CD4-positive, alpha-beta T cell (primary cell): Measurements from ENCODE around the gene LPCAT1. TPM values are rescaled to one million over a fixed set of nuclear protein-coding genes. Genes with fewer than 3 reads are reported as not detected.

Experiments used
- ATAC-seq: fragments of 200-7000 bp; cut with Tn5 transposase; one replicate; pipeline ENCODE4 v1.10.0; 2022; ENCODE audit warnings: mild to moderate bottlenecking; ENCODE audit not compliant: poor library complexity
- CTCF ChIA-PET: fragments of 350-600 bp; sonication (Branson Sonifier 250); formaldehyde crosslinking; loops from one replicate; lab custom pipeline; 2021; ENCODE audit warnings: antibody characterized with exemption, inconsistent platforms; lab: Charles Lee
- POLR2A ChIA-PET: fragments of 350-600 bp; sonication (Branson Sonifier 250); formaldehyde crosslinking; loops from one replicate; lab custom pipeline; 2021; ENCODE audit warnings: antibody characterized with exemption, inconsistent platforms; lab: Charles Lee
- DNase-seq, 14 experiments: peaks; one replicate each; pipeline ENCODE4 v3.0.0-alpha.2; 2013 to 2020; ENCODE audit warnings: mixed read lengths in 2 of 14
- H3K27ac ChIP-seq, 2 donors: one replicate each; pipeline versions ENCODE4 v1.5.1 to v1.7.0; 2013; ENCODE audit warnings: low read length in 2 of 2, low read depth in 1 of 2, mild to moderate bottlenecking in 1 of 2
- H3K27me3 ChIP-seq, 2 experiments: 1 replicate in 1 of 2; 2 replicates in 1 of 2; pipeline versions ENCODE4 v1.6.1 to v1.7.0; 2013; ENCODE audit warnings: low read length in 2 of 2, control low read depth in 1 of 2, mild to moderate bottlenecking in 1 of 2, moderate library complexity in 1 of 2; ENCODE audit not compliant: insufficient read depth in 2 of 2, control insufficient read depth in 1 of 2
- H3K36me3 ChIP-seq: one replicate; pipeline ENCODE4 v1.6.1; 2013; ENCODE audit warnings: low read length, control low read depth; ENCODE audit not compliant: insufficient read depth
- H3K4me1 ChIP-seq: one replicate; pipeline ENCODE4 v1.6.1; 2013; ENCODE audit warnings: low read length, control low read depth; ENCODE audit not compliant: insufficient read depth
- H3K4me3 ChIP-seq: one replicate; pipeline ENCODE4 v1.5.1; 2013; ENCODE audit warnings: mild to moderate bottlenecking, low read length, moderate library complexity
- H3K9me3 ChIP-seq, 2 experiments: 1 replicate in 1 of 2; 2 replicates in 1 of 2; pipeline versions ENCODE4 v1.6.1 to v1.7.0; 2013; ENCODE audit warnings: low read length in 2 of 2, mild to moderate bottlenecking in 2 of 2, control low read depth in 1 of 2, moderate library complexity in 1 of 2; ENCODE audit not compliant: control insufficient read depth in 1 of 2, insufficient read depth in 1 of 2
- H3K27ac Mint-ChIP-seq: one replicate; pipeline ENCODE4 v1.8.0; 2020; ENCODE audit warnings: mixed read lengths
- H3K27me3 Mint-ChIP-seq: one replicate; pipeline ENCODE4 v1.8.0; 2021; ENCODE audit warnings: mixed read lengths
- H3K36me3 Mint-ChIP-seq: one replicate; pipeline ENCODE4 v1.8.0; 2021; ENCODE audit warnings: low read depth, mixed read lengths
- H3K4me1 Mint-ChIP-seq: one replicate; pipeline ENCODE4 v1.8.0; 2021; ENCODE audit warnings: low read depth, mixed read lengths
- H3K4me3 Mint-ChIP-seq: one replicate; pipeline ENCODE4 v1.8.0; 2020; ENCODE audit warnings: mild to moderate bottlenecking, mixed read lengths
- H3K9me3 Mint-ChIP-seq: one replicate; pipeline ENCODE4 v1.8.0; 2020; ENCODE audit warnings: mixed read lengths
- CTCF ChIP-seq: fragments of 200-600 bp; IDR thresholded peaks from one replicate; pipeline ENCODE4 v1.8.0; 2022; ENCODE audit warnings: antibody characterized with exemption, mild to moderate bottlenecking
- intact Hi-C, 2 experiments: fragments of 100-400 bp; cut with DNase I in 1 of 2; cut with micrococcal nuclease in 1 of 2; formaldehyde crosslinking; loops; one replicate each; pipeline versions ENCODE4 v1.15.1 to v1.9.0; 2023 to 2025; cut with DNase I, micrococcal nuclease
- total RNA-seq, 174 experiments: library from RNA in 2 of 174; stranded (reverse) in 2 of 174; gene quantifications; one replicate each; pipeline ENCODE4 v1.2.3 and lab custom pipeline; 2021 to 2026

The LPCAT1 gene
- total RNA-seq, 2 experiments from 2014 or later, result 20.4 to 21.2 TPM

GRCh38 chr5:1545126-1545804, 21.5 kb upstream of the LPCAT1 start:
- no peaks in the 10 kb centered on the region for H3K4me1 ChIP-seq
- Mint-ChIP-seq H3K4me1 (no peaks in the 10 kb centered on the region), H3K36me3 (no peaks in the 10 kb centered on the region), H3K9me3 (no peaks in the 10 kb centered on the region), H3K4me3 (no peak overlapping the region), H3K27ac (no peak overlapping the region), H3K27me3 (no peaks in the 10 kb centered on the region)
- H3K4me3 ChIP-seq, result no peak overlapping the region
- CTCF ChIA-PET, result no interaction called here
- no peaks in the 10 kb centered on the region for H3K9me3 ChIP-seq
- intact Hi-C loops, result no loop called here
- POLR2A ChIA-PET, result no interaction called here
- H3K27ac ChIP-seq, result no peak overlapping the region
- no peak for TF ChIP-seq CTCF
- ATAC-seq (no peak), DNase-seq (no peak)
- H3K27me3 ChIP-seq, result no peaks in the 10 kb centered on the region
- H3K36me3 ChIP-seq, result no peaks in the 10 kb centered on the region

DNA sequence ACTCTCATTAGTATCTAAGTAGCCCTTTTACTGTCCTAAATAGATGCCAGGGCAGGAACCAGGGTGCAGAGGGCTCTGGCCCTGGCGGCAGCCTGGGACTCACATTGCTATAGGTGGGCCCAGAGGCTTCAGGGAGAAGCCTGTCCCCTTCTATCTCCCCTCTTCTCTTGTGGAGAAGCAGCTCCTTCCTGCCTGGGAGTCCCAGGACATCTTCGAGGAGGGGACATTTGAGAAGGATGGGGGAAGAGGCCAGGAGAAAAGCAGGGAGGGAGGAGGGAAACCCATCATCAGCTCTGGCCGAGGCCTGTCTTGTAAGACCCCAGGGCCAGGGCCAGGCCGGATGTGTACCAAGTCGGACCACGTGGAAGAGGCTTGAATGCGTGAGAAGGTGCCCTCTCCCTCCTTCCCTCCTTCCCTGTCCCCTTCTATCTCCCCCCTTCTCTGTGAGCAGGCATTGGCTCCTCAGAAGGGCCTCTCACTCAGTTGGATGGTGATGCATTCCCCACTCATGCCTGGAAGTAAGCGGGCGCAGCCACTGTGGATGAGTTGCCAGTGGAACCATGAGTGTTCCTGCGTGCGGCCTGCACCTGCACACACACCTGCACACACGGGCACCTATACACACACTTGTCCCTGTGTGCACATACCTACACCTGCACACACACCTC, 20.7 kb upstream of the LPCAT1 start:
- no peaks in the 10 kb centered on the region for H3K4me1 ChIP-seq
- TF ChIP-seq CTCF, result no peak
- peaks cover 0 to 7% of the 10 kb centered on the region in 2 experiments for H3K9me3 ChIP-seq
- no peak overlapping the region for H3K27ac Mint-ChIP-seq
- no peaks in the 10 kb centered on the region for H3K9me3 Mint-ChIP-seq
- no peaks in the 10 kb centered on the region for H3K27me3 ChIP-seq
- no peaks in the 10 kb centered on the region for H3K36me3 Mint-ChIP-seq
- no peak overlapping the region for H3K27ac ChIP-seq
- no peak overlapping the region for H3K4me3 Mint-ChIP-seq
- H3K27me3 Mint-ChIP-seq, result no peaks in the 10 kb centered on the region
- POLR2A ChIA-PET, result no interaction called here
- peak in 1 of 14 experiments; percentile 19 for DNase-seq
- ATAC-seq, result no peak
- intact Hi-C loops, result no loop called here
- H3K4me3 ChIP-seq, result no peak overlapping the region
- no peaks in the 10 kb centered on the region for H3K36me3 ChIP-seq
- CTCF ChIA-PET, result no interaction called here
- H3K4me1 Mint-ChIP-seq, result no peaks in the 10 kb centered on the region

GRCh38 chr5:1543398-1544293, 19.9 kb upstream of the LPCAT1 start:
- Histone ChIP-seq H3K27me3 (no peaks in the 10 kb centered on the region), H3K9me3 (peaks cover 0 to 11% of the 10 kb centered on the region in 2 experiments), H3K4me1 (no peaks in the 10 kb centered on the region), H3K27ac (no peak overlapping the region), H3K4me3 (no peak overlapping the region), H3K36me3 (no peaks in the 10 kb centered on the region)
- Mint-ChIP-seq H3K36me3 (no peaks in the 10 kb centered on the region), H3K27me3 (no peaks in the 10 kb centered on the region), H3K4me3 (no peak overlapping the region), H3K27ac (no peak overlapping the region), H3K9me3 (no peaks in the 10 kb centered on the region), H3K4me1 (no peaks in the 10 kb centered on the region)
- DNase-seq, result peak in 1 of 14 experiments; percentile 20
- intact Hi-C loops, result no loop called here
- no peak for ATAC-seq
- no peak for TF ChIP-seq CTCF
- ChIA-PET CTCF (no interaction called here), POLR2A (no interaction called here)
